Endothelial cell of umbilical vein (primary cell): ENCODE results near the gene THSD7A. TPM values are rescaled to one million over a fixed set of nuclear protein-coding genes. Genes with fewer than 3 reads are reported as not detected.
A peak's percentile ranks its signal among the peaks of the same experiment; 100 is the strongest.

Experiments used
- BruUV-seq: library from RNA; stranded (reverse); fragments of 400-500 nt; replicated peaks from 2 replicates; lab custom pipeline; 2021; lab: Mats Ljungman, UMichigan
- CTCF ChIA-PET: fragments of 300-600, 350-600 bp; sonication (Branson Sonifier 250); formaldehyde crosslinking; loops from one replicate; lab custom pipeline; 2021; ENCODE audit warnings: antibody characterized with exemption, inconsistent platforms; lab: Charles Lee
- POLR2A ChIA-PET: fragments of 300-600, 350-600 bp; sonication (Branson Sonifier 250); formaldehyde crosslinking; loops from one replicate; lab custom pipeline; 2021; ENCODE audit warnings: antibody characterized with exemption, inconsistent platforms; lab: Charles Lee
- DNase-seq: peaks from one replicate; pipeline ENCODE4 v3.0.0-alpha.2; 2011; ENCODE audit warnings: low read depth, low spot score
- FAIRE-seq: peaks from 2 replicates; lab custom pipeline; 2011; peaks lifted over from hg19 to GRCh38; lab: Jason Lieb, UNC
- H2AFZ ChIP-seq: 2 replicates; pipeline ENCODE4 v1.6.0; 2012; ENCODE audit warnings: low read depth, low read length, control low read depth, inconsistent platforms
- H3K27ac ChIP-seq: 2 replicates; pipeline ENCODE4 v1.5.1; 2011; ENCODE audit warnings: low read depth, mild to moderate bottlenecking, control low read depth, low read length, moderate library complexity; ENCODE audit not compliant: insufficient read depth
- H3K27me3 ChIP-seq, 2 experiments: 2 replicates each; pipeline versions ENCODE4 v1.6.0 to v1.6.1; 2011; ENCODE audit warnings: low read length in 2 of 2, mixed read lengths in 1 of 2; ENCODE audit not compliant: control insufficient read depth in 2 of 2, insufficient read depth in 2 of 2
- H3K36me3 ChIP-seq, 2 experiments: 2 replicates in 1 of 2; 3 replicates in 1 of 2; pipeline ENCODE4 v1.5.1; 2011; ENCODE audit warnings: low read length in 2 of 2, mild to moderate bottlenecking in 1 of 2, moderate library complexity in 1 of 2; ENCODE audit not compliant: control insufficient read depth in 2 of 2, insufficient read depth in 2 of 2; ENCODE audit errors: extremely low read depth in 1 of 2
- H3K4me1 ChIP-seq: 3 replicates; pipeline ENCODE4 v1.5.1; 2011; ENCODE audit warnings: mild to moderate bottlenecking, low read length; ENCODE audit not compliant: control insufficient read depth, insufficient read depth; ENCODE audit errors: extremely low read depth
- H3K4me2 ChIP-seq: 2 replicates; pipeline ENCODE4 v1.6.1; 2011; ENCODE audit warnings: low read length, control low read depth, mixed read lengths; ENCODE audit not compliant: insufficient read depth
- H3K4me3 ChIP-seq, 3 experiments: fragments of 200-600 bp in 1 of 3; sonication (generic), shearing (Covaris generic) in 1 of 3; replicated peaks in 1 of 3; 2 replicates each; pipeline ENCODE4 v1.5.1; 2011 to 2016; ENCODE audit warnings: control low read depth in 3 of 3, low read length in 3 of 3, mild to moderate bottlenecking in 2 of 3, inconsistent platforms in 1 of 3, low read depth in 1 of 3, moderate library complexity in 1 of 3; ENCODE audit not compliant: insufficient read depth in 1 of 3
- H3K79me2 ChIP-seq: 2 replicates; pipeline ENCODE4 v1.6.0; 2012; ENCODE audit warnings: low read length, inconsistent platforms; ENCODE audit not compliant: control insufficient read depth, insufficient read depth
- H3K9ac ChIP-seq: replicated peaks from 2 replicates; pipeline ENCODE3; 2011; ENCODE audit warnings: low read length, control low read depth; ENCODE audit not compliant: insufficient read depth; ENCODE audit errors: extremely low read depth
- H3K9me1 ChIP-seq: replicated peaks from 3 replicates; pipeline ENCODE4 v1.6.0; 2011; ENCODE audit warnings: mild to moderate bottlenecking, low read length; ENCODE audit not compliant: control insufficient read depth, insufficient read depth; ENCODE audit errors: extremely low read depth
- H3K9me3 ChIP-seq: replicated peaks from 2 replicates; pipeline ENCODE4 v1.5.1; 2012; ENCODE audit warnings: low read length, inconsistent platforms; ENCODE audit not compliant: control insufficient read depth, insufficient read depth
- H4K20me1 ChIP-seq: replicated peaks from 2 replicates; pipeline ENCODE3; 2011; ENCODE audit warnings: mild to moderate bottlenecking, low read length; ENCODE audit not compliant: control insufficient read depth, insufficient read depth; ENCODE audit errors: extremely low read depth
- CTCF ChIP-seq, 2 donors: IDR thresholded peaks; 1 replicate in 1 of 2; 2 replicates in 1 of 2; pipeline ENCODE4 v1.5.1; 2011; ENCODE audit warnings: low read length in 2 of 2, mild to moderate bottlenecking in 2 of 2, moderate library complexity in 2 of 2, control low read depth in 1 of 2, inconsistent platforms in 1 of 2, low read depth in 1 of 2; ENCODE audit not compliant: insufficient read depth in 1 of 2; ENCODE audit errors: extremely low read depth in 1 of 2
- EZH2 ChIP-seq: IDR thresholded peaks from 2 replicates; pipeline ENCODE4 v1.6.1; 2012; ENCODE audit warnings: borderline replicate concordance, low read depth, mild to moderate bottlenecking, moderate library complexity, low read length, inconsistent platforms; ENCODE audit not compliant: severe bottlenecking
- FOS ChIP-seq: IDR thresholded peaks from 2 replicates; pipeline ENCODE4 v1.6.1; 2011; ENCODE audit warnings: mild to moderate bottlenecking, low read length, moderate library complexity, borderline replicate concordance; ENCODE audit not compliant: insufficient read depth
- GATA2 ChIP-seq: IDR thresholded peaks from 2 replicates; pipeline ENCODE4 v1.7.0; 2011; ENCODE audit warnings: low read depth, mild to moderate bottlenecking, moderate library complexity, mixed read lengths, low read length; ENCODE audit not compliant: insufficient read length, insufficient read depth
- JUN ChIP-seq: IDR thresholded peaks from 2 replicates; pipeline ENCODE4 v1.6.1; 2011; ENCODE audit warnings: borderline replicate concordance, low read depth; ENCODE audit not compliant: insufficient read length, insufficient read depth
- MAX ChIP-seq: IDR thresholded peaks from 2 replicates; pipeline ENCODE4 v1.6.1; 2011; ENCODE audit not compliant: insufficient read depth, insufficient read length
- MYC ChIP-seq: IDR thresholded peaks from one replicate; pipeline ENCODE4 v1.6.1; 2011; ENCODE audit warnings: mild to moderate bottlenecking, low read depth, low read length
- POLR2A ChIP-seq: IDR thresholded peaks from 2 replicates; pipeline ENCODE4 v1.6.1; 2012; ENCODE audit warnings: low read depth, mild to moderate bottlenecking, control low read depth, low read length
- POLR2AphosphoS5 ChIP-seq: IDR thresholded peaks from 2 replicates; pipeline ENCODE4 v1.6.1; 2012; ENCODE audit warnings: low read depth, mild to moderate bottlenecking, control low read depth, low read length, moderate library complexity; ENCODE audit not compliant: insufficient read depth
- dilution Hi-C: fragments of 300-500 bp; cut with MboI; formaldehyde crosslinking; loops from one replicate; pipeline ENCODE4 v1.15.0; 2019; ENCODE audit warnings: low sequenced_read_pairs; ENCODE audit not compliant: extremely low pct_ligation_motif_present
- intact Hi-C: fragments of 100-400 bp; cut with micrococcal nuclease; formaldehyde crosslinking; loops from one replicate; pipeline ENCODE4 v1.10.0; 2022
- polyA plus RNA-seq, 4 experiments: library from polyadenylated mRNA; depleted of rRNA in 3 of 4; stranded (reverse) in 3 of 4; unstranded in 1 of 4; fragments of >200 nt; gene quantifications; 2 replicates each; pipeline versions ENCODE4 v1.2.1 to v1.2.3, GENCODE V29; 2011 to 2012; ENCODE audit warnings: missing spikeins in 1 of 4
- total RNA-seq: library from RNA; stranded (reverse); gene quantifications from 2 replicates; pipeline ENCODE4 v1.2.3, GENCODE V29; 2021

Gene THSD7A
- total and polyA plus RNA-seq, 2 donors (not counting 3 experiments of a cell fraction or from before 2014, with no cell fraction given) = 3.3 to 12.7 TPM

GRCh38 chr7:11758627-11759111 lies 73.3 kb downstream of the THSD7A start:
- ChIA-PET CTCF (no interaction called here), POLR2A (no interaction called here)
- intact Hi-C loops = no loop called here

More at GRCh38 chr7:11758627-11759111, 73.3 kb downstream of the THSD7A start:
- Histone ChIP-seq H3K4me3 (no peak overlapping the region), H3K4me2 (no peak overlapping the region), H3K9me3 (no peaks in the 10 kb centered on the region), H3K4me1 (no peaks in the 10 kb centered on the region), H2AFZ (no peak overlapping the region), H3K36me3 (no peaks in the 10 kb centered on the region), H3K27ac (no peak overlapping the region), H3K9me1 (no peaks in the 10 kb centered on the region), H4K20me1 (no peaks in the 10 kb centered on the region), H3K9ac (no peak overlapping the region), H3K27me3 (no peaks in the 10 kb centered on the region), H3K79me2 (no peaks in the 10 kb centered on the region)
- DNase-seq = peak; percentile 35
- dilution Hi-C loops = no loop called here
- no TSS peak for BruUV-seq
- TF ChIP-seq POLR2A (no peak), MAX (no peak), POLR2AphosphoS5 (no peak), JUN (no peak), FOS (no peak), EZH2 (no peak), GATA2 (no peak), MYC (no peak), CTCF (IDR thresholded peaks at IDR 0.05; ENCODE audit: extremely low read depth in 1 of 2, insufficient read depth in 1 of 2, low read depth in 1 of 2, low read length in 2 of 2) (no peak)
- FAIRE-seq = no peak
